GM12873 (cell line): ENCODE measurements around the gene KIAA1755.

ENCODE experiments used
- CTCF ChIP-seq: IDR thresholded peaks from 2 replicates; pipeline ENCODE4 v1.5.1; 2012; ENCODE audit warnings: low read depth, mild to moderate bottlenecking, moderate library complexity, low read length, control low read depth; ENCODE audit not compliant: insufficient read depth; ENCODE audit errors: missing control alignments

The KIAA1755 gene

DNA sequence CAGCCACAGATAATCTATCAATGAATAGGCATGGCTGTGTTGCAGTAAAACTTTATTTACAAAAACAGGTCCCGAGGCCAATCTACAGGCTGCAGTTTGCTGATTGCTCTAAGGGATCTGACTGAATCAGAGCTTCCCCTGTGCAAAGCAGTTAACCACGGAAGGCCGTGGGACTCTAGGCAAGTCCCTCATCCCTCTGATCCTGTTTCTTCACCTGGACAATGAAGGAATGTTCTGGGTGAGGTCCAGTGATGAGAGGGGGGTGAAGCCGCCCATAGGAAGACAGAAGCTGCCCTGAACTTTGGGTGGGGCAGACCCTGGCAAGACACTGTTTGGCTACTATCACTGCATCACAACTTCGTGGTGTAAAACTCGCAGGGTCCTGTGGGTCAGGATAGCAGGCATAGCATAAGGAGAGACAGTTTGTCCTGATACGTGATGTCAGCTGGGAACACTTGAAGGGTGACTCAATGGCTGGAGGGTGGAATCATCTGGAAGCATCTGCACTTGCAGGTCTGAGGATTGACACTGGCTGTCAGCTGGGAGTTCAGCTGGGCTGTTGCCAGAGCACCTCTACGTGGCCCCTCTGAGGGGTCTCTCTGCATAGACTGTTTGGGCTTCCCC lies 62.2 kb downstream of the KIAA1755 start:
- no peak for TF ChIP-seq CTCF

DNA sequence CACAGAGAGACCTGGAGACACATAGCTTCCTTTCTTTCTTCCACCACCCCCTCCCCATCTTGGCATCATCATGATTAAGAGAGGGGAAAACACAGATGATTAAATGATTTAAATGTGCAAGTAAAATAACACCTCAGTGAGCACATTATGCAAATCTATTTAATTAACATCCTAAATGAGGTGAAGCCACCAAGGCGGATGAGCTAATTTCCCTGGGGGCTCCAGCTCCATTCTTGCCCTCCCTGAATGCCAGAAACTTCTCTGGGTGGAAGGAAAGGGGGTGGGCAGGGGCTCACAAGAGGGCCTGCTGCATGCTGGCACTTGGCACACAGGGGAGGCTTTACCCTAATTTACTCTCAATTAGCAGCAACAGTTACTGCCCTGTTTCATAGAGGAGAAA lies 62.9 kb downstream of the KIAA1755 start:
- TF ChIP-seq CTCF, result no peak

DNA sequence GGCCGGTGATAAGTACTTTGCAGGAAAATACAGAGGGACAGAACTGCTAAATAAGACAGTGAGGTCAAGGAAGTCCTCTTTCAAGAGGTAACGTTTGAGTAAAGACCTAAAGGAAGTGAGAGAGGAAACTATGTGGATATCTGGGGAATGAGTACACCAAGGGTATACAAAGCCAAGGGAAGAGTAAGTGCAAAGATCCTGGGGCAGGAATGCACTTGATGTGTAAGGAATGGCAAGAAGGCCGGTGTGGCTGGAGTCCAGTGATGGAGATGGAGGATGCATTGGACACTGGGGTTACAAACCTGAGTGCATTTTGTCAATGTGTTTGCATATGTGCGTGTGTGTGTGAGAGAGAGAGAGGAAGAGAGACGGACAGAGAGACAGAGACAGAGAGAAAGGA lies 63.3 kb downstream of the KIAA1755 start:
- TF ChIP-seq CTCF, result no peak

DNA sequence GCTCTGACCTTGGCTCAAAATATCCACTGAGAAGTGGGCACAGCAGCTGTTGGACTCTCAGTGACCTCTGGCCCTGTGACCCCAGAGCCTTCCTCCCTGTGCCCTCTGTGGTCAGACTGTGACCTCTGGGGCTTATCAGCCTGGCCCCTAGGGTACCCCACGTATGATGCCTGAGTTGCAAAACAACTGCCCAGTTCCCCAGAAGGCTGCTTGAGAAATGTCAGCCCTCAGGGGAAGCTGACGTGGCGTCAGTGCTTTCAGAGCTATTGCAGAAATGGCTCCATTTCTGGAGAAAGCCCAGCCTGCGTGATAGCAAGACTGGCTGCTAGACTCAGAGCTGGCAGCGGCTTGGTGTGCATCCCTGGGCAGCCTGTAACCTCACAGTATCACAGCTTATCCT lies 63.9 kb downstream of the KIAA1755 start:
- TF ChIP-seq CTCF, result no peak

DNA sequence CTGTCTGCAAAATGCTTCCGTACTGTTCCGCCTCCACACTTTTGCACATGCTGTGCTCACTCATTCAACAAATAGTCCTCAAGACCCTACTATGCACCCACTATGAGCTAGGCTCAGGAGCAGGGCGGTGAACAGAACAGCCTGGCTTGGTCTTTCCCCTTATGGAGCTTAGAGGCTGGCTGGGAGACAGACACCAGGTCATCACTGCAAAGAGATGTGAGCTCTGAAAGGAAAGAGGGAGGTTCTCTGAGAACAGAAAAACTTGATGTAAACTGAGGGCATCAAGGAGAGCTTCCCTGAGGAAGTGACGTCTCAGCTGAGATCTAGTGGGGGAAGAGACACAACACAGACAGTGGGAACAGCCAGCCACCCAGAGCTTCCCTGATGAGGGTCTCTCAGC lies 64.5 kb downstream of the KIAA1755 start:
- no peak for TF ChIP-seq CTCF

DNA sequence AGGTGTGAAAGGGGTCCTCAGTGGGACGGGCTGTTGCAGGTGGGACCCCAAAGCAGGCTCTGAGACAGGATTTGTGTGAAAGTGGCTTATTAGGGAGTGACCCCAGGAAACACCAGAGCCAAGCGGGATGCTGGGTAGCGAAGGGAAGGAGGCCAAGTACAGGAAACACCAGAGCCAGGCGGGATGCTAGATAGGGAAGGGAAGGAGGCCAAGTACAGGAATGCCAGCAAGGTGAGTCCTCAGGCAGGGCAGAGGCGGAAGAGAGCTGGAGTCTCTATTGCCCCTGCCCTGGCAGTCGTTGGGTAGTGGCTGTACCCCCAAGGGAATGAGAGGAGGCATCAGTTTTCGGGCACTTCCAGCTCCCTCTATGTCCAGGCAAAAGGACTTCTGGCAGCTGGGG lies 65.0 kb downstream of the KIAA1755 start:
- TF ChIP-seq CTCF, result no peak

GRCh38 chr20:38194971-38195504 lies 65.5 kb downstream of the KIAA1755 start:
- TF ChIP-seq CTCF, result no peak
